Measurements from ENCODE around the gene PPP1R14C. TPM values are rescaled to one million over a fixed set of nuclear protein-coding genes. Genes with fewer than 3 reads are reported as not detected.

The PPP1R14C gene
- total RNA-seq, 4 donors from 2014 or later: 0.34 TPM; not detected in 3

- TF ChIP-seq CTCF (IDR thresholded peaks at IDR 0.05; ENCODE audit: low read depth): no peak
Observed at GRCh38 chr6:150124235-150124634, 18.6 kb upstream of the PPP1R14C start.

GRCh38 chr6:150126641-150127291 is 16.1 kb upstream of the PPP1R14C start:
- no peak for TF ChIP-seq CTCF (IDR thresholded peaks at IDR 0.05; ENCODE audit: low read depth)

GRCh38 chr6:150128425-150128824 is 14.4 kb upstream of the PPP1R14C start:
- TF ChIP-seq CTCF (IDR thresholded peaks at IDR 0.05; ENCODE audit: low read depth): no peak

- no peak for TF ChIP-seq CTCF (IDR thresholded peaks at IDR 0.05; ENCODE audit: low read depth)
Observed at GRCh38 chr6:150129616-150130505, 13.0 kb upstream of the PPP1R14C start.

- no peak for TF ChIP-seq CTCF (IDR thresholded peaks at IDR 0.05; ENCODE audit: low read depth)
Observed at GRCh38 chr6:150133686-150134085, 9.2 kb upstream of the PPP1R14C start.

- TF ChIP-seq CTCF (IDR thresholded peaks at IDR 0.05; ENCODE audit: low read depth): no peak
Observed at GRCh38 chr6:150134280-150134920, 8.4 kb upstream of the PPP1R14C start.

- no peak for TF ChIP-seq CTCF (IDR thresholded peaks at IDR 0.05; ENCODE audit: low read depth)
Observed at GRCh38 chr6:150138638-150139037, 4.2 kb upstream of the PPP1R14C start.
